ENCODE data around the gene ASTN2.

The ASTN2 gene

DNA sequence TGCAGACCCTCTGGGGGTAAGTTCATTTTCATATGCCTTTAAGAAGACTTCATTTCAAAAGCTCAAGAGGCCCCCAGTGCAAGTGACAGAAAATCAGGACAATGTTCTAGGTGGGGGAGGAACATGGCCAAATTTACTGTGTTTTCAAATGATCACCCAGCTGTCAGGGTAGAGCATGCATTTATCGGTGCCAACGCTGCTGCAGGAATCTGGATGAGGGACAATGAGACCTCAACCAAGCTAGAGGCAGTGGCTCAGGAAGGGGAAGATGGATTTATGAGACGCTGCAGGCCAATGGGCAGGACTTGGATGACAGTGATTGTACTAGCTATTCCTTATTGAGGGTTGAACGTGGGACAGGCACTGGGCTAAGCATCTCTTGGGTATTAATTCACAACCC, 278.4 kb downstream of the ASTN2 start:
- DNase-seq (ENCODE audit: extremely low spot score, insufficient read length, low read depth), result no peak

GRCh38 chr9:117135501-117136098, 279.3 kb downstream of the ASTN2 start:
- DNase-seq (ENCODE audit: extremely low spot score, insufficient read length, low read depth) (no peak), FAIRE-seq (no peak)

More for the DNA sequence above, 278.4 kb downstream of the ASTN2 start:
- no peak for FAIRE-seq

DNA sequence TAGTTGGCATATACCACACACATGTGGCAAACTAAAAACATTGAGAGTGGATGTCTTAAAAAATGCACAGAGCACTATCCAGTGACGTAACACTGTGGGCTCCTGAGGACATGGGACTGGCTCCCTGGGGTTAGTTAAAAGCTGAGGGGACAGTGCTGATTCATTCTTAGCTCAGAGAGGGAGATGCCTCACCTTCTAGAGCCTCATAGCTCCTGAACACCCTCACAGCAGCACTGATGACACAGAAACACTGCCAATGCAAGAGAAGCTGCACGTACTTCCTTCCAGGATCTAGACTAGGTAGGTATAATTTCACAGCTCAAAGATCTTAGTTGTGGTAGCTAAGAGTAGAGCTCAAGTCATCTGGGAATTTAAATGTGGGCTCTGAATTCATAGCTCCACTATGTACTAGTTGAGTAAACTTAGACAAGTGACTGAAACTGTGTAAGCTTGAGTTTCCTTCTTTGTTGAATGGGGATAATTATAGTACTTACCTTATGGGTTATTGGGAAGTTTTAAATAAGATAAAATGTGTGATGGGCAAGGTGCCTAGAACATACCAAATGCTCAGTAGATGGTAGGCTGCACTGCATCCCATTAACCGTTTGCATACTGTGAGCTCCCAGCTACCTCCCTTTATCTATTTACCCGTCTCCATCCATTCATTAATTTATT, 279.9 kb downstream of the ASTN2 start:
- FAIRE-seq (no peak), DNase-seq (ENCODE audit: extremely low spot score, insufficient read length, low read depth) (no peak)

- no peak for FAIRE-seq
Measured at GRCh38 chr9:117126871-117127270, 288.0 kb downstream of the ASTN2 start.

GRCh38 chr9:117125531-117125930, 289.3 kb downstream of the ASTN2 start:
- no peak for FAIRE-seq
- DNase-seq (ENCODE audit: extremely low spot score, insufficient read length, low read depth), result no peak

More at GRCh38 chr9:117126871-117127270, 288.0 kb downstream of the ASTN2 start:
- DNase-seq (ENCODE audit: extremely low spot score, insufficient read length, low read depth), result no peak

- no peak for FAIRE-seq
- no peak for DNase-seq (ENCODE audit: extremely low spot score, insufficient read length, low read depth)
Measured at GRCh38 chr9:117123729-117124128, 291.1 kb downstream of the ASTN2 start.

DNA sequence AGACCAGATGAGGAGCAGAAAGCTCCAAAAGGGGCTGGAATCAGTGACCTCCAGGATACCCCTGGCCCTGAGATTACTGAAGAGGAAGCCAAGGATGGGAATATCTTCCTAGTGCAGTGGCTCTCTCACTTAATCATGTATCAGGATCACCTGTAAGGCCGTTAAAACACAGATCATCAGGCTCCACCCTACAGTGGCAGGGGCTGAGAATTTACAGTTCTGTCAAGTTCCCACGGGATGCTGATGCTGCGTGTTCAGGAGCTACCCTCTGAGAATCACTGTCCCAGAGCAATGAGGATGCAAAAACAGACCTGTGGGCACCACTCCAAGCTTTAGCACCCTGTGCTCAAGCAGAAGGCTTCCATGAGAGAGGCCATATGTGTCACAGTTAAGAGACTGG, 291.9 kb downstream of the ASTN2 start:
- FAIRE-seq (no peak), DNase-seq (ENCODE audit: extremely low spot score, insufficient read length, low read depth) (no peak)

- no peak for FAIRE-seq
- DNase-seq (ENCODE audit: extremely low spot score, insufficient read length, low read depth), result no peak
Measured at GRCh38 chr9:117122102-117122501, 292.8 kb downstream of the ASTN2 start.

DNA sequence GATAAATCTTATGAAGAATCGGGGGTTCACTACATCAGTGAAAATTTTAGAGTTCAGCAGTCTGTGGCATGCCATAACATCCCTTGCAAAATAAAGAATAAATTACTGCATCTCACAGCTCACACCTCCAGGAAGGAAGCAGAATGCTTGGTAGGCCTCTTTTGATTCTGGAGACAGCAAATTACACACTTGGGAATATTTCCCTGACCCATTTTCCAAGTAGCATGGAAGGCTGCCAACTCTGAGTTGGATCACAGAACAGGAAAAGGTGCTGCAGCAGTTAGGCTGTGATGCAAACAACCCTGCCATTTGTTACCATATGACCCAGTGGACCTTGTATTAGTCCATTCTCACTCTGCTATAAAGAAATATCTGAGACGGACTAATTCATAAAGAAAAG, 293.5 kb downstream of the ASTN2 start:
- no peak for FAIRE-seq
- no peak for DNase-seq (ENCODE audit: extremely low spot score, insufficient read length, low read depth)

- FAIRE-seq (no peak), DNase-seq (ENCODE audit: extremely low spot score, insufficient read length, low read depth) (no peak)
Measured at GRCh38 chr9:117120061-117120460, 294.8 kb downstream of the ASTN2 start.

GRCh38 chr9:117116084-117116483, 298.8 kb downstream of the ASTN2 start:
- FAIRE-seq (no peak), DNase-seq (ENCODE audit: extremely low spot score, insufficient read length, low read depth) (no peak)

DNA sequence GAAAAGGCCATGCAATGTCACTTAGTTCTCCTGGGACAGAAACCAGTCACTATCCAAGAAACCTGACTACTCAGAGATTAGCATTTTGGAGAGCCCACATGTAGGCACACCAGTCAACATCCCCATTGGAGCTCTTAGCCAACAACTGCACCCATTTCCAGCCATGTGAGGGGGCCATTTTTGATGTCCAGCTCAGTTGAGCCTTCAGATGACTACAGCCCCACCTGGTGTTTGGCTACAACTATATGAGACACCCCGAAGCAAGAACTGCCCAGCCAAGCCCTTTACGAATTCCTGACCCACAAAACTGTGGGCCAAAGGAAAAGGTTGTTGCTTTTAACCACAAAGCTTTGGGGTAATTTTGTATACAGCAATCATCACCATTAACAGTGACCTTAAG, 300.1 kb downstream of the ASTN2 start:
- no peak for FAIRE-seq
- no peak for DNase-seq (ENCODE audit: extremely low spot score, insufficient read length, low read depth)

GRCh38 chr9:117104716-117105495, 310.0 kb downstream of the ASTN2 start:
- DNase-seq (ENCODE audit: extremely low spot score, insufficient read length, low read depth), result no peak
- no peak for FAIRE-seq

- DNase-seq (ENCODE audit: extremely low spot score, insufficient read length, low read depth) (no peak), FAIRE-seq (no peak)
Measured at GRCh38 chr9:117104206-117104605, 310.7 kb downstream of the ASTN2 start.

GRCh38 chr9:117103438-117104110, 311.3 kb downstream of the ASTN2 start:
- DNase-seq (ENCODE audit: extremely low spot score, insufficient read length, low read depth), result no peak
- FAIRE-seq, result no peak

DNA sequence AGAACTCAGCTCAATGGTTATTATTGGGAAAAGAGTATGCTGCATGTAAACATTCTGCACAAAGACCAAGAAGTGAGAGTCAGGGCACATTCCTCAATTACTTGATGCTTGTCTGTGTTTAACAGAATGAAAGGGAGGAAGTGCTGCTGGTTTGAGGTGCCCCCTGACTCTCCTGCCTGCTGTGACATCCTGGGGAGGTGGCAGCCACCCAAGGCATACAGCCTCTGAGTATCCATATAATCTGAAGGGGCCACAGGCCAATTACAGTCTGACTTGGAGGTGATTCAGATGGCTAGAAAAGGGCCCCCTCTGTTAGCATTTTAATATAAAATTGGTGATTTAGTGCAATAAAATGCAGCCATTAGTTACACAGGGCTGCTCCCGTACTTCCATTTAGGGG, 313.8 kb downstream of the ASTN2 start:
- DNase-seq (ENCODE audit: extremely low spot score, insufficient read length, low read depth), result no peak
- FAIRE-seq, result no peak

GRCh38 chr9:117098331-117098730, 316.5 kb downstream of the ASTN2 start:
- no peak for FAIRE-seq
- DNase-seq (ENCODE audit: extremely low spot score, insufficient read length, low read depth), result no peak

DNA sequence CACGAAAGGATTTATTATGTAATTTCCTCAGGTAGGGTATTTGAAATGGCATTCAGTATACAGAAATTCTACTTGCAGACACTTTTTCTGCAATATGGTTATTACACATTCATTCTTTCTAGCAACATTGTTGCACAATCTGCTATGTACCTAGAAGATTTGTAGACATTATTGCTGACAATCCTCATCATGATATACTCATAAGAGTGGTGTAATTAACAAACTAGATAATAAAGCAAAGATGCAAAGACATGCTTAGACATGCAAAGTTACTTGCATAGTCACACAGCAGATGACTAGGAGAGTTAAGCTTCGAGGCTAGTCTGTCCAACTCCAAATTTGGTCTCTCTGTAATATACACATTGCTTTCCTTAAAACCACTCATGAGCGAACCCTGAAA, 317.1 kb downstream of the ASTN2 start:
- DNase-seq (ENCODE audit: extremely low spot score, insufficient read length, low read depth) (no peak), FAIRE-seq (no peak)

GRCh38 chr9:117096138-117096537, 318.7 kb downstream of the ASTN2 start:
- DNase-seq (ENCODE audit: extremely low spot score, insufficient read length, low read depth) (no peak), FAIRE-seq (no peak)

DNA sequence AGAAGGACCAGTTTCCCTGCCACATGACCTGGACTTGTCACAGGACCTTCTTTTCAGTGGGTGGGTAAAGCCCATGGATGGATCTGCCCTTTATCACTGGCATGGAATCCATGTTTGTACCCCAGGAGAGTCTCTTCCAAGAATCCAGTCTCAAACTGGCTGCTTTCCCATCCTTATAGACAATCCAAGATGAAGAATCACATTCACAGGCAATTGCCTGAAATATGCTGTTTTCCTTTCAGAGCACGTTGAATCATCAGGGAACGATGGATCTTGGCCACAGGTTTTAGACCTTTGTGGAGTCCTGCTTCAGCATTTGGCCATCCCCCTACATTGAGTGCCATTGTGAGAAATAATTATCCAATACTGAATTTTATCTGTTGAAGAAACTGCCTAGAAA, 319.8 kb downstream of the ASTN2 start:
- DNase-seq (ENCODE audit: extremely low spot score, insufficient read length, low read depth) (no peak), FAIRE-seq (no peak)

Data from GM18507 (cell line).